HepG2 (cell line): ENCODE measurements around the gene LDAH. TPM values are rescaled to one million over a fixed set of nuclear protein-coding genes. Genes with fewer than 3 reads are reported as not detected.

Experiments
- BATF2 ChIP-seq: sonication (generic); formaldehyde crosslinking; IDR thresholded peaks from 2 replicates; pipeline ENCODE4 v1.8.0; 2022; ENCODE audit warnings: mild to moderate bottlenecking, missing genetic modification reagents, moderate library complexity
- BCL6 ChIP-seq: IDR thresholded peaks from 2 replicates; pipeline ENCODE4 v1.6.1; 2016; ENCODE audit warnings: missing genetic modification reagents, missing compliant biosample characterization
- BCLAF1 ChIP-seq: fragments of 450-650 bp; IDR thresholded peaks from 2 replicates; pipeline ENCODE4 v1.6.1; 2017; ENCODE audit warnings: mild to moderate bottlenecking
- HNRNPUL1 ChIP-seq: fragments of 200-400 bp; formaldehyde crosslinking; IDR thresholded peaks from 2 replicates; pipeline ENCODE4 v1.6.1; 2017; ENCODE audit warnings: low read depth, mild to moderate bottlenecking, low read length, moderate library complexity
- NFAT5 ChIP-seq: sonication (generic); formaldehyde crosslinking; IDR thresholded peaks from 2 replicates; pipeline ENCODE4 v1.4.0; 2020; ENCODE audit warnings: missing genetic modification reagents
- PITX1 ChIP-seq: sonication (generic); formaldehyde crosslinking; IDR thresholded peaks from 2 replicates; pipeline ENCODE4 v1.5.1; 2020; ENCODE audit warnings: mild to moderate bottlenecking, missing genetic modification reagents
- USF2 ChIP-seq, 2 experiments: sonication (generic) in 1 of 2; formaldehyde crosslinking in 1 of 2; IDR thresholded peaks; 2 replicates each; pipeline versions ENCODE4 v1.5.1 to v1.6.1; 2011 to 2020; ENCODE audit warnings: borderline replicate concordance in 1 of 2, low read depth in 1 of 2, low read length in 1 of 2, mild to moderate bottlenecking in 1 of 2, missing genetic modification reagents in 1 of 2, moderate library complexity in 1 of 2
- ZBTB26 ChIP-seq: IDR thresholded peaks from 2 replicates; pipeline ENCODE4 v1.6.1; 2016; ENCODE audit warnings: missing compliant biosample characterization, missing genetic modification reagents, borderline replicate concordance
- ZBTB33 ChIP-seq: sonication (generic); formaldehyde crosslinking; IDR thresholded peaks from 2 replicates; pipeline ENCODE4 v1.4.0; 2020; ENCODE audit warnings: missing genetic modification reagents
- ZFP36 ChIP-seq: fragments of 150-350 bp; IDR thresholded peaks from 2 replicates; pipeline ENCODE4 v1.6.1; 2018; ENCODE audit warnings: borderline replicate concordance, low read length, low read depth; ENCODE audit not compliant: partially characterized antibody
- ZNF138 ChIP-seq: sonication (generic); formaldehyde crosslinking; IDR thresholded peaks from 2 replicates; pipeline ENCODE4 v1.5.0; 2020; ENCODE audit warnings: mild to moderate bottlenecking, low read depth, missing genetic modification reagents
- ZNF292 ChIP-seq: sonication (generic); formaldehyde crosslinking; IDR thresholded peaks from 2 replicates; pipeline ENCODE4 v1.8.1; 2022; ENCODE audit warnings: mild to moderate bottlenecking, low read depth, missing genetic modification reagents, borderline replicate concordance
- polyA plus RNA-seq, 8 experiments: library from polyadenylated mRNA; depleted of rRNA in 3 of 8; stranded (reverse) in 7 of 8; unstranded in 1 of 8; fragments of >200 nt; fragmentation: Illumina TruSeq in 4 of 8; extraction: Trizol in 4 of 8; gene quantifications; 2 replicates each; pipeline versions ENCODE4 v1.2.1 to v1.2.3, GENCODE V29; 2011 to 2016; ENCODE audit warnings: low read depth in 4 of 8, missing spikeins in 1 of 8, mixed read lengths in 1 of 8; ENCODE audit not compliant: insufficient read depth in 1 of 8
- total RNA-seq, 5 experiments: library from RNA; depleted of rRNA; stranded (reverse); fragments of >200 nt; fragmentation: Illumina TruSeq; extraction: Trizol; gene quantifications; 2 replicates each; pipeline ENCODE4 v1.2.3, GENCODE V29; 2016; ENCODE audit warnings: low read depth in 1 of 5

Gene LDAH
- total and polyA plus RNA-seq, 2 of the 13 experiments (the other 11 are each of a cell fraction or from before 2014, with no cell fraction given): 28.8 to 46.2 TPM

- TF ChIP-seq ZBTB26 (CRISPR knock-in tag) (no peak), BCL6 (CRISPR knock-in tag) (no peak), BATF2 (no peak), PITX1 (CRISPR knock-in tag) (no peak), ZFP36 (no peak), ZNF138 (CRISPR knock-in tag) (peak; percentile 50; the same call in 1 of the 2 replicates), HNRNPUL1 (no peak), ZBTB33 (CRISPR knock-in tag) (no peak), ZNF292 (CRISPR knock-in tag) (no peak), BCLAF1 (no peak), NFAT5 (no peak), USF2 (IDR thresholded peaks at IDR 0.05; ENCODE audit: low read depth, low read length) (no peak), USF2 (CRISPR knock-in tag; IDR thresholded peaks at IDR 0.05; ENCODE audit: borderline replicate concordance) (no peak; the same call in 1 of the 2 replicates)
Measured at GRCh38 chr2:20664431-20665242, 158.3 kb downstream of the LDAH start (continued).
